COLO668 (cell line): ENCODE data around the gene JPT2.

Source experiments
- DNase-seq: peaks from one replicate; lab custom pipeline; 2025; ENCODE audit not compliant: unreplicated experiment; lab: John Stamatoyannopoulos, UW

JPT2 gene

GRCh38 chr16:1651094-1651973 lies 26.7 kb upstream of the JPT2 start:
- no peak for DNase-seq

GRCh38 chr16:1651974-1652312 lies 26.1 kb upstream of the JPT2 start:
- DNase-seq, result no peak

- DNase-seq, result no peak
These were observed 25.1 kb upstream of the JPT2 start for GRCh38 chr16:1653023-1653422.

- DNase-seq, result no peak
These were observed 23.4 kb upstream of the JPT2 start for GRCh38 chr16:1654505-1655268.

- DNase-seq, result no peak
These were observed 22.7 kb upstream of the JPT2 start for GRCh38 chr16:1655269-1655807.

- no peak for DNase-seq
These were observed 21.9 kb upstream of the JPT2 start for GRCh38 chr16:1655909-1656807.

GRCh38 chr16:1656808-1657617 lies 21.1 kb upstream of the JPT2 start:
- DNase-seq, result no peak

GRCh38 chr16:1657841-1658240 lies 20.2 kb upstream of the JPT2 start:
- no peak for DNase-seq

GRCh38 chr16:1659031-1659430 lies 19.0 kb upstream of the JPT2 start:
- no peak for DNase-seq

- DNase-seq, result no peak
These were observed 16.3 kb upstream of the JPT2 start for GRCh38 chr16:1661826-1662225.

GRCh38 chr16:1662543-1662942 lies 15.5 kb upstream of the JPT2 start:
- no peak for DNase-seq

- no peak for DNase-seq
These were observed 12.2 kb upstream of the JPT2 start for GRCh38 chr16:1665829-1666228.

GRCh38 chr16:1666316-1666715 lies 11.8 kb upstream of the JPT2 start:
- DNase-seq, result no peak

GRCh38 chr16:1667271-1667670 lies 10.8 kb upstream of the JPT2 start:
- no peak for DNase-seq

GRCh38 chr16:1667916-1668315 lies 10.2 kb upstream of the JPT2 start:
- DNase-seq, result no peak

- no peak for DNase-seq
These were observed 9.3 kb upstream of the JPT2 start for GRCh38 chr16:1668612-1669319.

GRCh38 chr16:1669698-1670097 lies 8.4 kb upstream of the JPT2 start:
- no peak for DNase-seq

GRCh38 chr16:1670371-1670770 lies 7.7 kb upstream of the JPT2 start:
- no peak for DNase-seq

- no peak for DNase-seq
These were observed 7.2 kb upstream of the JPT2 start for GRCh38 chr16:1670866-1671265.
